Germinal center (tissue), 1 donor: ENCODE results near the gene ARRDC1.
A peak's percentile ranks its signal among the peaks of the same experiment; 100 is the strongest.
"Not testable (repeated sequence)": the region's sequence is repeated elsewhere in the genome, so short reads cannot be mapped to it uniquely, and the experiment has no call there.

Experiments used
- DNase-seq: peaks from one replicate; pipeline ENCODE4 v3.0.0; 2012; ENCODE audit warnings: mixed read lengths, low spot score

ARRDC1 gene

DNA sequence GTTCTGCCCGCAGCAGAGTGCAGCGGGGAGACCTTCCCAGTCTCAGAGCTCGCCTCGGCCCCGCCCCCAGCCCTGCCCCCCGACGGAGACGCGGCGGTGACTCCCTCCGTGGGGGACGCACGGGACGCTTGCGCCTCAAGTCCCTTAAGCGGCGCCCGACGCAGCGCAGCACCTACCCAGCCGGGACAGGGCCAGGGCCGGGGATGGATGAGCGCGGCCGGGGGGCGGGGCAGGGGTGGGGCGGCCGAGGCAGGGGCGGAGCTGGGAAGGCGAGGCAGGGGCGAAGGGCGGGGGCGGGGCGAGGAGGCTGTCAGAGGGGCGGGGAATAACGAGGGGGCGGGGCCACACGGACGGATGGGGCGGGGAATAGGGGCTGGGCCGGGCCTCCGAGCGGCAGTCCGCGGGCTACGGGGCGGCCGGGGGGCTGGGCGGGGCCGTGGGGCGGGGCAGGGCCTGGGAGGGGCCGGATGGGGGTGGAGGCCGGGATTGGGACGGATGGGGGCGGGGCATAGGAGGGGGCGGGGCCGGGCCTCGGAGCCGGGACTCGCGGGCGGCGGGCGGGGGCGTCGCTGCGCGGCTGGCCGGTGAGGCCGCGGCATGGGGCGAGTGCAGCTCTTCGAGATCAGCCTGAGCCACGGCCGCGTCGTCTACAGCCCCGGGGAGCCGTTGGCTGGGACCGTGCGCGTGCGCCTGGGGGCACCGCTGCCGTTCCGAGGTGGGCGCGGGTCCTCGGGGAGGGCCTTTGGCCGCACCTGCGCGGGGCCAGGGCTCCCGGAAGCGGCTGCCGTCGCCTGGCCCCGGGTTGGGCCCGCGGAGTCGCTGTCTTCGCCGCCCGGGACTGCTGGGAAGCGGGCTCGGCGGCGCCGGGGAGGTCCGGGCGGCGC lies at the start of gene ARRDC1:
Gene ARRDC1, plus strand, starts transcription at position 566 of the 884 bp plus-strand sequence. Its CDS starts 32 bp downstream, at position 598.
- peak; percentile 96 for DNase-seq

DNA sequence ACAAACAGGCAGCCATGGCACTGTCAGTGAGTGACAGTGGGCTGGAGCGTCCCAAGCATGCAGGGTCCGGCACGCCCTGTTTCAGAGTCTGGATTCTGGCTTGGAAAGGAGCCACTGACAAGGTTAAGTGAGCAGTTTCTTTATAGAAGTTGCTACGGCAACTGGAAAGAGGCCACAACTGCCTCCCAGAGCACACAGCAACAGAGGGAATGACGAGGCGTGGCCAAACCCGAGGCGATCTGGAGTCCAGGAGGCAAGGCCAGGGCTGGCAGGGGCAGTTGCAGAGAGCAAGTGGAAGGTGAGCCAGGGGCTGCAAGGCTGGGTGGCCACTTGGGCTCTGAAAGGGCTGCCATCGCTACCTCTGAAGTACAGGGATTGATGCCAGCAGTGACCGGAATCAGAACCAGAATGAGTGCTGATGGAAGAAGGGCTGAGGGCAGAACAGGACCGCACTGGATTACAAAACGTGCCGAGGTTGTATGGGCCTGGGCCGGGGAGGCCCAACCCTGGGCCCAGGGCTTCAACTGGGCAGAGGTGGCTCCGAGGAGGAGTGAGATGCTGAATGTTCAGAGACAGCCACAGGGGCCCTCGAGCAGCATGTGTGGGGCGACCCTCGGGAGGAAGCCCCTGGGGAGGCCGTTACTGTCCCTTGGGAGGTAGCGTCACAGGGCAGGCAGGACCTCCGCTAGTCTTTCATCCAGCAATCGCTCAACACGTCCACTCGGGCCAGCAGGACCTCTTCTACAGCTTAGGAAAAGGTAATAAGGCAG lies 49.2 kb upstream of the ARRDC1 start:
- DNase-seq = no peak

DNA sequence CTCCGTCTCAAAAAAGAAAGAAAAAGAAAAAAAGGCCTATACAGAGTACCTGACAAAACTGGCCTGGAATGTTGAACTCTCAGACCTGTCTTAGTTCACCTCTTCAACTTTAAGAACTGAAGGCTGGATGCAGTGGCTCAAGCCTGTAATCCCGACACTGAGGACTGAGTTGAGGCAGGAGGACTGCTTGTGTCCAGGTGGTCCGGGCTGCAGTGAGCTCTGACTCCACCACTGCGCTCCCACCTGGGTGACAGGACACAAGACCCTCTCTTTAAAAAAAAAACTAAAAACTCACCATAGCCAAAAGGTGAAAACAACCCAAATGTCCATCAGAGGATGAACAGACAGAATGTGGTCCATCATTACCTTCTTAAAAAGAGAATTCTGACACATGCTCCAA lies 47.4 kb upstream of the ARRDC1 start:
- DNase-seq = no peak

GRCh38 chr9:137564134-137564533 lies 41.4 kb upstream of the ARRDC1 start:
- no peak for DNase-seq

DNA sequence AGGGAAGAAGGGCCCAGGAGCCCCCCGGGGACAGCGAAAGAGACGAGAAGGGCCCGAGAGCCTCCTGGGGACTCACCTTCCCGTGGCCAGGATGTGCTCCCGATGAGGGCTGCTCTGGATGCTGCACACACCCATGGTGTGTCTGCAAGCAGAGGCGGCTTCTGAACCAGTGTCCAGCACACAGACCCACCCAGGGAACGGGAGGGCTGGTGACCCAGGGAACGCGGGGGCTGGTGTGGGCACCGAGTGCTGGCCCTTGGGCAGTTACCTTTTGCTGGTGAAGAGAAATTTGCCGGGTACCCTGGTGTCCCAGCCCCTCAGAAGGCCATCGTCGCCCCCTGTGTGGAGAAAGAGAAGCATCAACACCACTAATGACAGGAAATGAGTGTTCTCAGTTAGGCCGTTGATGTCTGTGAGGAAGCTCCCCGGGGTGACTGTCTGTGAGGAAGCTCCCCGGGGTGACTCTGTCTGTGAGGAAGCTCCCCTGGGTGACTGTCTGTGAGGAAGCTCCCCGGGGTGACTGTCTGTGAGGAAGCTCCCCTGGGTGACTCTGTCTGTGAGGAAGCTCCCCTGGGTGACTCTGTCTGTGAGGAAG lies 40.6 kb upstream of the ARRDC1 start:
- DNase-seq = no peak

- not testable (repeated sequence) for DNase-seq
Observed at GRCh38 chr9:137568445-137568844, 37.0 kb upstream of the ARRDC1 start.

DNA sequence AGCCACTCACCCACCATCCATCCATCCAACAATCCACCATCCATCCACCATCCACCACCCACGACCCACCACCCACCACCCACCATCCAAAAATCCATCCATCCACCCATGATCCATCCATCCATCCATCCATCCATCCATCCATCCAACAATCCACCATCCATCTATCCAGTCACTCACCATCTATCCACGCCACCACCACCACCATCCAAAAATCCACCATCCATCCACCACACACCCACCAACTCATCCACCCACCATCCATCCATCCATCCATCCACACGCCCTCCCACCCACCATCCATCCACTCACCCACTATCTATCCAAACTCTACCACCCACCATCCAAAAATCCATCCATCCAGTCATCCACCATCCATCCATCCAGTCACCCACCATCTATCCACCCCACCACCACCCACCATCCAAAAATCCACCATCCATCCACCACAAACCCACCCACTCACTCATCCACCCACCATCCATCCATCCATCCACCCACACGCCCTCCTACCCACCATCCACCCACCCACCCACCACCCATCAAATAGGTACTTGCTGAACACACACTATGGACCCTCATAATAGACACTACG lies 35.8 kb upstream of the ARRDC1 start:
- no peak for DNase-seq

DNA sequence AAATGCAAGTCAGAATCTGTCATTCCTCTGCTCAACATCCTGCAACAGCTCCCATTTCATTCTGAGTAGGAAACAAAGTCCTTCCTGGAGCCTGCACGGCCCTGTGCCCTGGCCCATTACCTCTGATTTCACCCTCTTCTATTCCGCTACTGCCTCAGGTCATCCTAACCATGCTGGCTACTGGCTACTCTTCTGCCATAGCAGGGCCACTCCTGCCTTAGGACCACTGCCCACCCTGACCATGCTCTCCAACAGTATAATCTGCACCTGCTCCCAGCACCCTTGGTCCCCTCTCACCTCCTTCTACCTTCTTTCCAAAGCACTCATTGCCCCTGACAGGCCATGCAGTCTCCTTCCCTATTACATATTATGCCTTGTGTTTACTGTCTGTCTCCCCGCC lies 34.9 kb upstream of the ARRDC1 start:
- DNase-seq = no peak

DNA sequence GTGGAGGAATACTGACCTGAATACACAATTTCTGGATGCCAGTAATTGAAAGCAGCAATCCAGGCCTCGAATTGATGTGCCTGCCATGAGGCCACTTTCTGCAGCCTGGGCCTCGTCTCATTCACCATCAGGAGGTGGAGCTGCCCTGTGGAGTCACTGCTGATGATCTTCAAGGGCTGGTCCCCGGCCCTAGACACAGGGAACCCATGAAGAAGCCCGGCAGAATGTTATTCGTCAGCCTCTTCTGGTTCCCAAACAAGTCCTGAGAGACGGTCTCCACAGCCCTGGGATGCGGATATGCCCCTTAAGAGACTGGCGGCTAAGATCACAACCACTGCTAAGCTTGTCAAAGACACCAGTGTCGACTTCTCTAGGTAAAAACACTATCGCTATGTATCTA lies 31.3 kb upstream of the ARRDC1 start:
- DNase-seq = no peak

GRCh38 chr9:137575364-137575715 lies 30.1 kb upstream of the ARRDC1 start:
- no peak for DNase-seq

- DNase-seq = peak; percentile 65
Observed at GRCh38 chr9:137575716-137576411, 29.6 kb upstream of the ARRDC1 start.

- peak; percentile 94 for DNase-seq
Observed at GRCh38 chr9:137578518-137579258, 26.8 kb upstream of the ARRDC1 start, which contains the start of gene DPH7. Gene DPH7, minus strand, starts transcription at chr9:137578925. Its CDS starts 148 bp downstream, at chr9:137578777.

- DNase-seq = no peak
Observed at GRCh38 chr9:137579259-137579604, 26.3 kb upstream of the ARRDC1 start.

GRCh38 chr9:137580209-137580953 lies 25.1 kb upstream of the ARRDC1 start:
- DNase-seq = no peak

- DNase-seq = no peak
Observed at GRCh38 chr9:137580954-137581322, 24.5 kb upstream of the ARRDC1 start.

- DNase-seq = no peak
Observed at GRCh38 chr9:137581361-137582285, 23.9 kb upstream of the ARRDC1 start.

DNA sequence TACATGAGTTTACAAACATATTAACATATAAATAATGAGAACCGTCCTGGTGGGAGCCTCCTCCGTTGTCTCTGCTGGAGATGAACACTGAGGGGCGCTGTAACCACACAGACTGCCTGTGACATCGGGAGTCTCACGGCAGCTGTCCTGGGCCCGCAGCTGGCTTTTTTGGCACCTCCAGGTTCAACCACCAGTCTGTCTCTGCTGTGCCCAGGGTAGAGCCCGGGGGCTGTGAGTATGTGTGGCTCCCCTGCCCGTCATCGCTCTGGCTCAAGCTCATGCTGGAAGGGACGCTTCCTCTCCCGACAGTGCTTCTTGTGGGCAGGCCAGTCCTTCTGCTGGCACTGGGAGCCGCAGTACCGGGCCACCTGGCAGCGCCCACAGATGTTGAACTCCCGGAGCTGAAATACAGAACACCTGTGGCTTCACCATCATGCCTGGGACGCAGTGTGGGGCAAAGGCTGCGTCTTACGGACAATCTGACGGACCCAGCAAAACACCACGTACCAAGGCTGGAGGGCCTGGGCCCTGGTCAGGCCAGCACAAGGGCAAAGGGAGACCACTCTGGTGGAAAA lies 23.1 kb upstream of the ARRDC1 start:
- DNase-seq = no peak

DNA sequence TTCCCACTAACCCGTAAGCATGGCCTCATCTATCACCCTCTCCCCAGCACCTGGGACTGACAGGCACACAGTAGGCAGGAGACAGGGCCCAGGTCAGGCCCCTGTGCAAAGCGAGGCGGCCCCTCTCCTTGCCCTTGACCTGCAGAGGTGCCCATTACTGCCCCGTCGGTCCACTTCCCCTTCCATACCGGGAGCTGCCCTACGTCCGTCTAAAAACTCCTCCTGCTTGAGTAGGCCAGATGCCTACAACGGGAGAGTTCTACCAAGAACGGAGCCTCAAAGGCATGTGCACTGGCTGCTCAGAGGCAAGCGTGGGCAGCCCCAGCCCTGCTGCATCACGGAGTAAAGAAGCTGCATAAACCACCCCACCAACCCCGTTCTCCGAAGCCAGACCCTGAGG lies 22.1 kb upstream of the ARRDC1 start:
- DNase-seq = no peak

- DNase-seq = no peak
Observed at GRCh38 chr9:137583957-137584356, 21.5 kb upstream of the ARRDC1 start.
